A673 (cell line): Measurements from ENCODE around the gene ANO2. TPM values are rescaled to one million over a fixed set of nuclear protein-coding genes. Genes with fewer than 3 reads are reported as not detected.
"Not testable (repeated sequence)": the region's sequence is repeated elsewhere in the genome, so short reads cannot be mapped to it uniquely, and the experiment has no call there.

Experiments used
- BruUV-seq: library from RNA; stranded (reverse); fragments of 400-500 nt; replicated peaks from 2 replicates; lab custom pipeline; 2021; lab: Mats Ljungman, UMichigan
- CTCF ChIA-PET: fragments of 300-600 bp; sonication (Branson Sonifier 250); formaldehyde crosslinking; loops from one replicate; lab custom pipeline; 2022; ENCODE audit warnings: antibody characterized with exemption; lab: Charles Lee
- POLR2A ChIA-PET: fragments of 300-600 bp; sonication (Branson Sonifier 250); formaldehyde crosslinking; loops from one replicate; lab custom pipeline; 2022; ENCODE audit warnings: antibody characterized with exemption; ENCODE audit not compliant: low non-redundant PET; lab: Charles Lee
- DNase-seq: peaks from one replicate; pipeline ENCODE4 v3.0.0-alpha.2; 2015; ENCODE audit warnings: low spot score
- H3K27ac ChIP-seq: fragments of 200-600 bp; sonication (generic); 2 replicates; pipeline ENCODE4 v1.5.1; 2016; ENCODE audit warnings: mixed run types, low read depth, mild to moderate bottlenecking, mixed read lengths, antibody characterized with exemption, low read length; ENCODE audit not compliant: poor library complexity, severe bottlenecking
- H3K27me3 ChIP-seq: fragments of 200-600 bp; sonication (generic); replicated peaks from 2 replicates; pipeline ENCODE4 v1.6.1; 2017; ENCODE audit warnings: mixed run types, low read depth, mild to moderate bottlenecking, mixed read lengths, antibody characterized with exemption, low read length; ENCODE audit not compliant: insufficient read depth, poor library complexity
- H3K36me3 ChIP-seq: fragments of 200-600 bp; sonication (generic); 2 replicates; pipeline ENCODE4 v1.6.1; 2016; ENCODE audit warnings: mixed run types, mild to moderate bottlenecking, mixed read lengths, antibody characterized with exemption, low read length; ENCODE audit not compliant: insufficient read depth, poor library complexity, severe bottlenecking
- H3K4me1 ChIP-seq: fragments of 200-600 bp; sonication (generic); 2 replicates; pipeline ENCODE4 v1.6.1; 2017; ENCODE audit warnings: mixed run types, mild to moderate bottlenecking, mixed read lengths, antibody characterized with exemption, low read length; ENCODE audit not compliant: insufficient read depth, poor library complexity, severe bottlenecking
- H3K4me3 ChIP-seq: fragments of 200-600 bp; sonication (generic); 2 replicates; pipeline ENCODE4 v1.5.1; 2016; ENCODE audit warnings: low read depth, mixed run types, mild to moderate bottlenecking, mixed read lengths, low read length; ENCODE audit not compliant: poor library complexity, severe bottlenecking
- H3K9me3 ChIP-seq: fragments of 200-600 bp; sonication (generic); 2 replicates; pipeline ENCODE4 v1.6.1; 2016; ENCODE audit warnings: mixed run types, low read depth, mild to moderate bottlenecking, mixed read lengths, antibody characterized with exemption, low read length; ENCODE audit not compliant: poor library complexity, severe bottlenecking
- EZH2 ChIP-seq: fragments of 200-600 bp; sonication (generic); IDR thresholded peaks from 2 replicates; pipeline ENCODE4 v1.6.1; 2017; ENCODE audit warnings: borderline replicate concordance, low read depth, mild to moderate bottlenecking, mixed read lengths, antibody characterized with exemption, low read length; ENCODE audit not compliant: poor library complexity, severe bottlenecking
- intact Hi-C: fragments of 100-400 bp; cut with micrococcal nuclease; formaldehyde crosslinking; loops from one replicate; pipeline ENCODE4 v1.10.0; 2022; ENCODE audit not compliant: unreplicated experiment
- total RNA-seq: library from RNA; stranded (reverse); gene quantifications from 2 replicates; pipeline ENCODE4 v1.2.3, GENCODE V29; 2021
- TF ChIP-seq, protein P1 (sequence below): fragments of 300-800, 200-600 bp; sonication (generic); conservative IDR thresholded peaks from 2 replicates; pipeline ENCODE4 v1.5.1; 2017; ENCODE audit warnings: low read depth, mild to moderate bottlenecking, antibody characterized with exemption, low read length, moderate library complexity, mixed read lengths

Gene ANO2
- total RNA-seq, 1 experiment from 2014 or later: not detected

DNA sequence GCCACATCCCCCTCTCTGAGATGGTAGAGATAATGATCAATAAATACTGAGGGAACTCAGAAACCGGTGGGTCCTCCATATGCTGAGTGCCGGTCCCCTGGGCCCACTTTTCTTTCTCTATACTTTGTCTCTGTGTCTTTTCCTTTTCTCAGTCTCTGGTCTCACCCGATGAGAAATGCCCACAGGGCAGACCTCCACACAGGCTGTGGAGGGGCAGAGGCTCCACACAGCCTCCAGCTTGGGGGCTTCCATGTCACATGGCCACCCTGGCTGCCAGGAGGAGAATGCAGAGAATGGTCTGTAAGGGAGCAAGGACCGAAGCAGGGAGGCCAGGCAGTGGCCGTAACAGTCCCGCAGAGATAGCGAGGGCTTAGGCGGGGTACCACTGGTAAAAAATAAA is 407.3 kb downstream of the ANO2 start:
- Histone ChIP-seq H3K4me3 (no peak overlapping the region), H3K27me3 (peaks cover 14% of the 10 kb centered on the region), H3K4me1 (no peaks in the 10 kb centered on the region), H3K36me3 (no peaks in the 10 kb centered on the region), H3K27ac (no peak overlapping the region), H3K9me3 (no peaks in the 10 kb centered on the region)
- ChIA-PET CTCF (no interaction called here), POLR2A (no interaction called here)
- intact Hi-C loops: no loop called here
- TF ChIP-seq, protein P1, sequence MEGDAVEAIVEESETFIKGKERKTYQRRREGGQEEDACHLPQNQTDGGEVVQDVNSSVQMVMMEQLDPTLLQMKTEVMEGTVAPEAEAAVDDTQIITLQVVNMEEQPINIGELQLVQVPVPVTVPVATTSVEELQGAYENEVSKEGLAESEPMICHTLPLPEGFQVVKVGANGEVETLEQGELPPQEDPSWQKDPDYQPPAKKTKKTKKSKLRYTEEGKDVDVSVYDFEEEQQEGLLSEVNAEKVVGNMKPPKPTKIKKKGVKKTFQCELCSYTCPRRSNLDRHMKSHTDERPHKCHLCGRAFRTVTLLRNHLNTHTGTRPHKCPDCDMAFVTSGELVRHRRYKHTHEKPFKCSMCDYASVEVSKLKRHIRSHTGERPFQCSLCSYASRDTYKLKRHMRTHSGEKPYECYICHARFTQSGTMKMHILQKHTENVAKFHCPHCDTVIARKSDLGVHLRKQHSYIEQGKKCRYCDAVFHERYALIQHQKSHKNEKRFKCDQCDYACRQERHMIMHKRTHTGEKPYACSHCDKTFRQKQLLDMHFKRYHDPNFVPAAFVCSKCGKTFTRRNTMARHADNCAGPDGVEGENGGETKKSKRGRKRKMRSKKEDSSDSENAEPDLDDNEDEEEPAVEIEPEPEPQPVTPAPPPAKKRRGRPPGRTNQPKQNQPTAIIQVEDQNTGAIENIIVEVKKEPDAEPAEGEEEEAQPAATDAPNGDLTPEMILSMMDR: no peak
- TF ChIP-seq EZH2: no peak
- DNase-seq: no peak
- no TSS peak for BruUV-seq

DNA sequence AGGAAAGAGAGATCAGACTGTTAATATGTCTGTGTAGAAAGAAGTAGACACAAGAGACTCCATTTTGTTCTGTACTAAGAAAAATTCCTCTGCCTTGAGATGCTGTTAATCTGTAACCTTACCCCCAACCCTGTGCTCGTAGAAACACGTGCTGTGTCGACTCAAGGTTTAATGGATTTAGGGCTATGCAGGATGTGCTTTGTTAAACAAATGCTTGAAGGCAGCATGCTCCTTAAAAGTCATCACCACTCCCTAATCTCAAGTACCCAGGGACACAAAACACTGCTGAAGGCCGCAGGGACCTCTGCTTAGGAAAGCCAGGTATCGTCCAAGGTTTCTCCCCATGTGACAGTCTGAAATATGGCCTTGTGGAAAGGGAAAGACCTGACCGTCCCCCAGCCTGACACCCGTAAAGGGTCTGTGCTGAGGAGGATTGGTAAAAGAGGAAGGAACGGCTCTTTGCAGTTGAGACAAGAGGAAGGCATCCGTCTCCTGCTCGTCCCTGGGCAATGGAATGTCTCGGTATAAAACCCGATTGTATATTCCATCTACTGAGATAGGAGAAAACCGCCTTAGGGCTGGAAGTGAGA is 407.9 kb downstream of the ANO2 start:
- CTCF ChIA-PET: not testable (repeated sequence)

DNA sequence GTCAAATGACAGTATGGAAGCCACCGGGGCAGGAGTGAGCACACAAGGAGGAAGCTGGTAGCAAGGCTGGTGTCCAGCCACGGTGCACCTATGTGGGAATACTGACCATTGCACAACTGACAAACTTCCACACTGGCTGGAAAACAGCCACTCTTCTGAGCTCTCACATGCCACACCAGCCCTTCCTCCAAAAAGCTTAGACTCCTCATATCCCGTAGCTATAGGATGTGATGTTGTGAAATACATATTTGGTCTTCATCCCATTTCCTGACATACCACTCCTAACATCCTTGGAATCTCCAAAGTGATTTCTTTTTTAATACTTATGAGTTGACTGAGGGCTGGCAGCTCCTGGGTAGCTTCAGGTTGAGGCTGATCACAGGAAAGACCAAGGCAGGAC is 409.5 kb downstream of the ANO2 start:
- BruUV-seq: no TSS peak
- H3K36me3 ChIP-seq: no peaks in the 10 kb centered on the region
- H3K4me3 ChIP-seq: no peak overlapping the region
- CTCF ChIA-PET: no interaction called here
- no peak for TF ChIP-seq EZH2
- TF ChIP-seq, protein P1: no peak
- H3K9me3 ChIP-seq: no peaks in the 10 kb centered on the region
- peaks cover 36% of the 10 kb centered on the region for H3K27me3 ChIP-seq
- POLR2A ChIA-PET: no interaction called here
- no peak for DNase-seq
- no peaks in the 10 kb centered on the region for H3K4me1 ChIP-seq
- H3K27ac ChIP-seq: no peak overlapping the region
- intact Hi-C loops: no loop called here

More for the DNA sequence above, 407.9 kb downstream of the ANO2 start:
- H3K4me3 ChIP-seq, BruUV-seq, H3K27ac ChIP-seq, POLR2A ChIA-PET, intact Hi-C loops, H3K4me1 ChIP-seq, H3K9me3 ChIP-seq, DNase-seq, H3K36me3 ChIP-seq: not testable (repeated sequence)
- peaks cover 20% of the 10 kb centered on the region for H3K27me3 ChIP-seq
